GM10266 (cell line): Measurements from ENCODE around the gene B3GNT3.

Experiments used
- DNase-seq: peaks from one replicate; pipeline ENCODE4 v3.0.0; 2012; ENCODE audit errors: extremely low spot score
- CTCF ChIP-seq: IDR thresholded peaks from 2 replicates; pipeline ENCODE4 v1.5.1; 2012; ENCODE audit warnings: mild to moderate bottlenecking, low read depth; ENCODE audit not compliant: control insufficient read depth, insufficient read depth; ENCODE audit errors: missing control alignments

B3GNT3 gene

GRCh38 chr19:17805427-17805826 lies 10.5 kb downstream of the B3GNT3 start:
- no peak for TF ChIP-seq CTCF
- DNase-seq = no peak

GRCh38 chr19:17806945-17807344 lies 12.0 kb downstream of the B3GNT3 start:
- TF ChIP-seq CTCF = no peak
- peak; percentile 30 for DNase-seq

GRCh38 chr19:17807731-17808316 lies 12.9 kb downstream of the B3GNT3 start:
- no peak for DNase-seq
- no peak for TF ChIP-seq CTCF

GRCh38 chr19:17811103-17811502 lies 16.2 kb downstream of the B3GNT3 start:
- TF ChIP-seq CTCF = no peak
- no peak for DNase-seq

- no peak for TF ChIP-seq CTCF
- DNase-seq = no peak
Measured at GRCh38 chr19:17811681-17812080, 16.7 kb downstream of the B3GNT3 start.

- DNase-seq = no peak
- TF ChIP-seq CTCF = no peak
Measured at GRCh38 chr19:17812099-17812498, 17.2 kb downstream of the B3GNT3 start.

GRCh38 chr19:17817668-17818363 lies 22.9 kb downstream of the B3GNT3 start:
- TF ChIP-seq CTCF = no peak
- no peak for DNase-seq
